Measurements from ENCODE around the gene BDKRB1.

BDKRB1 gene

GRCh38 chr14:96261772-96262655 lies 6.0 kb downstream of the BDKRB1 start:
- no peak for DNase-seq

GRCh38 chr14:96263347-96264199 lies 7.6 kb downstream of the BDKRB1 start:
- no peak for DNase-seq

DNA sequence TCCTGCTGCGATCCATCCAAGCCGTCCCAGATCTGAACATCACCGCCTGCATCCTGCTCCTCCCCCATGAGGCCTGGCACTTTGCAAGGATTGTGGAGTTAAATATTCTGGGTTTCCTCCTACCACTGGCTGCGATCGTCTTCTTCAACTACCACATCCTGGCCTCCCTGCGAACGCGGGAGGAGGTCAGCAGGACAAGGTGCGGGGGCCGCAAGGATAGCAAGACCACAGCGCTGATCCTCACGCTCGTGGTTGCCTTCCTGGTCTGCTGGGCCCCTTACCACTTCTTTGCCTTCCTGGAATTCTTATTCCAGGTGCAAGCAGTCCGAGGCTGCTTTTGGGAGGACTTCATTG lies 8.2 kb downstream of the BDKRB1 start:
- no peak for DNase-seq

DNA sequence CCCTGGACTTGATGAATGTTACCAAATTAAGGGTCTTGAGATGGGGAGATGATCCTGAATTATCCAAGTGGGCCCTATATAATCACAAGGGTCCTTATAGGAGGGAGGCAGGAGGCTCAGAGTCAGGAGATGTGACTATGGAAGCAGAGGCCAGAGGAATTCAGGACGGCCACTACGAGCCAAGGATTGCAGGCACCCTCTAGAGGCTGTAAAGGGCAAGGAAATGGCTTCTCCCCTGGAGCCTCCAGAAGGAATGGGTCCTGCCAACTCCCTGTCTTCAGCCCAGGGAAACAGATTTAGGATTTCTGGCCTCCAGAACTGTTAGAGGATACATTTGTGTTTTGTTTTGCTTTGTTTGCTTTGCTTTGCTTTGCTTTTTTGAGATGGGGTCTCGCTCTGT lies 8.8 kb downstream of the BDKRB1 start:
- DNase-seq, result peak in 1 of 3 experiments; percentile 13

- DNase-seq, result peak in 2 of 3 experiments; percentile 48 to 79
Observed at GRCh38 chr14:96265383-96266095, 9.5 kb downstream of the BDKRB1 start.

DNA sequence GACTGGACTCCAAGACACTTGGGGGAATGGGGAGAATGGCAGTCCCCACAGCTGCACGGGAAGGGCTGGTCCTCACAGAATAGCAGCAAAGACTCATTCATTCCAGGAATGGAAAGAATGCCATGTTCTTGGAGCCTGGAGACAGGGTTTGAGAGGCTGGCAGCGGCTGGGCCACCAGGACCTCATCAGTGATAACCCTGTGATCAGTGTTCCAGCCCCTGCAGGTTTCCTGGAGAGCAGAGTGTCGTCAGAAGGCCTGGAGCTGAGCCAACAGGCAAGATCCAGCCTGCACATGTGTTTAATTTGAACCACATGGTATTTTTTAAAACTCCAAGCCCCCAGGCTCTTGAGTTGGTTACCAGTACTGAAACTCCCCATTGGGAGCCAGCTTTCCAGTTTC lies 11.3 kb downstream of the BDKRB1 start:
- peak in 2 of 3 experiments; percentile 24 to 74 for DNase-seq

GRCh38 chr14:96267916-96268315 lies 11.9 kb downstream of the BDKRB1 start:
- DNase-seq, result no peak

GRCh38 chr14:96268431-96269358 lies 12.7 kb downstream of the BDKRB1 start:
- DNase-seq, result no peak

- DNase-seq, result no peak
Observed at GRCh38 chr14:96269359-96269710, 13.3 kb downstream of the BDKRB1 start.

DNA sequence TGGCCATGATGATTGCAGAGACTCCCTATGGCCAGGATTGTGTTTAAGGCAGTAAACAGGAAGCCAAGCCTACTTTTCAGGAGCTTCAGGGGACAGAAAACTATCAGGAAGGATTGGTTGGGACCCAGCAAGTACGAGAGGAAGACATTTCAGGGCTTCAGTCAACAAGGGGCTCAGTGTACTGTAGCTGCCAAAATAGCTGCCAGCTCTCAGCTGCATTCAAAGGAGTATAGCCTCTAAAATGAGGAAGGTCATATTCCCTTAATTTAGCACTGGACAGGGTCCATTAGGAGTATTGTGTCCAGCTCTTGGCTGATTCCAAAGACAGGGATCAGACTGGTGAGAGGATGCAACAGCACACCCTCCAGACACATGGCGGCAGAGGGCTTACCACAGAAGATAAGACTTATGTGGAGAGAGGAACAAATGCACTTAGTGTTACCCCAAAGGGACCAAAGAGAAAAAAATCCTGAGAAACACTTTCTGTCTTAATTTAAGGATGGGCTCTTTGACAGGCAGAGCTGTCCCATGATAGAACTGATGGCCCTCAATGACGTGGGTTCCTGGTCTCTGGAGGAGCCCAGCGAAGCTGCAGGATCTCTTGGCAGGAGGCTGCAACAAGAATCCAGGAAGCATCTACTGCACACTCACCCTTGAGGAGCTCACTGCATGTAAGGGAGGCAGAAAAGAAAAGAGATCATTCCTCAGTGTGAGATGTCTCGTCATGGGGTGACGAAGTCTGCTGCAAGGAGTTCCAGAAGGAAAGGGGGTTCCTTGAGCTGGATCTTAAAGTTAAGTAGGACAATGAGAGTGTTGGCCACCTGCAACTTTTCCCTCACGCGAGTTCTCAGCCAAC lies 14.8 kb downstream of the BDKRB1 start:
- DNase-seq, result no peak

- DNase-seq, result no peak
Observed at GRCh38 chr14:96271421-96271762, 15.4 kb downstream of the BDKRB1 start.

DNA sequence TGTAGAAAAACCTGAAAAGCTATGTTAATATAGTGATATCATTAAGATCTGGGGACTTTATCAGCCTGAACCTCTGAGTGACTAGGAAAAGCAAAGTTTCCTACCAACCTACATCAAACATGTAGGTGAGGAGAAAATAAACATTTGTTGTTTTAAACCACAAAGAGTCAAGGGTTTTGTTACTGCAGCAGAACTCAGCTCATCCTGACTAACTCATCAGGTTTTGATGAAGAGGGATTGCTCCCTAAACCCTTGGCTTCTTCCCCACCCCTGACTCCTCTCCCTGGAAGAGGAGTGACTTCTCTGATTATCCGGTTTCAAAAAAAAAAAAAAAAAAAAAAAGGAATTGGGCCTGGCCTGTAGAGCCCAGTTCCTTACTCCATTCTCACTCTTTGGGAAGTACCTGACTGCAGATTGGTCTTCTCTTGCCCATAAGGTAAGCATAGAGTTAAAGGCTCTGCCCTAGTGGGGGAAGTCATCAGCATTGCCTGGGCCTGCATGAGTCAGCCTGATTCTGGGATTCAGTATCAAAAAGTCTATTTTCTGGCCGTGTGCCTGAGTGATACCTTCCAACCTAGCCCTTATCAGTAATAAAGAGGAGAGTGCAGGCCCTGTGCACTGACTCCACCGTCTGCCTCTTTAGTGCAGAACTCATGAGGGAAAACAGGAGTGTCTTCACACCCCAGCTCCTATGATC lies 16.9 kb downstream of the BDKRB1 start:
- DNase-seq, result no peak

DNA sequence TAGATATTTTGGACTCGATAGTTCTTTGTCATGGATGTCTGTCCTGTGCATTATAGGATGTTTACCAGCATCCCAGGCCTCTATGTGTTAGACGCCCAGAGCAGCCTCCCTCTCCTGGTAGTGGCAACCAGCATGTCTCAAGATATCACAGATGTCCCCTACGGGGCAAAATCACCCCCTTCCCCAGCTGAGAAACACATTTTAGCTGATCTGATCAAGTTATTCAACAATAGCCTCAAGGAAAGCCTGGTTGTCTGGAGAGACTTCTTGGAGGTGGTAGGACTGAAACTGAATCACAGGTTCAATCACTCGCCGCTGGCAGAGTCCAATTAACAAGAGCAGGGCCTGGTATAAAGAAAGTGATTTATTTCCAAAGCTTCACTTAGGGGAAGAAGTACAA lies 17.6 kb downstream of the BDKRB1 start:
- no peak for DNase-seq

DNA sequence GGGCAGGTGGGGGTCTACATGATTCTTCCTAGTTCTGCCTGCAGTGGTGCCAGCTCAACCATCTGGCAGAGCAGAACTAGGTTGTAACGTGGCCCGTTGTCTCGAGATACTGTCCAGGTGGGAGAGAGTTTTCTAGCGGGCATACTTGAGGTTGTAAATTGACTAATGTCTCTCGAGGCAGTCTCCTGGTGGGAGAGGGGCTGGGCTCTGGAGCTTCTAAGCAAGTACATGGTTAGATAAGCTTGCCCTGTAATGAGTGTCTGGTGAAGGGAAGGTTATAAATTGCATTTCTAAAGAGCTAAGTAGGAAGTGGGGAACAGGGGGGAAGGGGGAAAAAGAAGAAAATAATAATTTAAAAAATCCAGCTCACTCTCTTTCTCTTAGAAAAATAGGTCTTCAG lies 18.1 kb downstream of the BDKRB1 start:
- DNase-seq, result no peak

DNA sequence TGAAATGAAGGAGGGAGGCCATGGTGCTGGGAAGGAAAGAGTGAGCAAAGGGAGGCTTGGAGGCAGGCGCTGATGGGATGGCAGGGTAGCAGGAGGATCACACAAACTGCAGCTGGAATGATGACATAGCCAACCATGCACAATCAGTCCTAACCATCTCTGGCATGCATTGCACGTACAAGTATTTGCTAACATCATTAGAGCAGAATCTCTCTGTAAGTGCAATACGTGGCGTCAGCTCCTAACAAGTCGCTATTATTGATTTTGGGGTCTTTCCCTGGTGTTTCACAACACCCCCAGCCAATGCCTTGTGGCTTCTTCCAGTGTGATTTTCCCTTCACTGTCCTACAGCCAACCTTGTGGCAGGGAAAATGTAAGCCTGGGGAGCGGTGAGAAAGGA lies 18.5 kb downstream of the BDKRB1 start:
- no peak for DNase-seq

DNA sequence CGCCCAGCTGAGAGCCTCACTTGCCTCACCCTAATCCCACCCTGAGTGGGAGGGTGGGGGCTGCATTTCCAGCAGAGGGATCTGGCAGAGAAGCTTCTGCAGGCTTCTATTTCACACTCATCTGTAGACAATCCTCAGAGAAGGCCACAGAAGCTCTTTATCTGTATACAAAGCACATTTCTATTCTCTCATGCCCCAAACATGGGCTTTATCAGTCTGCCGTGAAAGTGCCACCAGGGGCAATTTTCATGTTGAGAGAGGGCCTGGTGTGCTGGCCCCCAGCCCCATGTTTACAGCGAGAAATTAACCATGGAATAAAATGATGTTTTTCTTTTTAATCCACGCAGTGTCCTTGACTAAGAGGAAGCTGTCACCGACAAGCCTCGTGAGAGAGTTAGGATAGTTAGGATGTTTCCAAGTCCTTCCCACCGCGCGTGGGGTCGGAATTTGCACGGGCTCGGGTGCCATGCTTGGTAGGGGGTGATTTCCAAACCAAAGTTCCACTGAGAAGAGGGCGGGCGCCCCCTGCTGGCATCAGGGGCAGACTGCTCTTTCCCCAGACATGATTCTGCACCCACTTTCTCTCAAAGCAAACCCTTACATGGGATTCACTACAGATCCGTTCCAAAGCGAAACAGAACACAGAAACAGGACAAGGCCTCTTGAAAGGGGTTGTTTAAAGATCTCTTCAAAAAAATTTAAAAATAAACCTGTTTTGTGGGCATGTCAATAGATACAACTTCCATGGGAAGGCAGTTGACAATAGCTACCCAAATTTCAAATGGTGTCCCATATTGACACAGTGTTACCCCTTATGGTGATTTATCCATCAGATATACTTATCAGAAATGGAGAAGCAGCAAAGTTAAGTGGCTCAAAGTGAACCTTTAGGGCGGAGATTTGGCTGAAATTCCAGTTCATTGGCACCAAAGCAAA lies 19.4 kb downstream of the BDKRB1 start:
- peak; percentile 58 to 84 (median 70) for DNase-seq

GRCh38 chr14:96277890-96278289 lies 21.9 kb downstream of the BDKRB1 start:
- DNase-seq, result no peak

DNA sequence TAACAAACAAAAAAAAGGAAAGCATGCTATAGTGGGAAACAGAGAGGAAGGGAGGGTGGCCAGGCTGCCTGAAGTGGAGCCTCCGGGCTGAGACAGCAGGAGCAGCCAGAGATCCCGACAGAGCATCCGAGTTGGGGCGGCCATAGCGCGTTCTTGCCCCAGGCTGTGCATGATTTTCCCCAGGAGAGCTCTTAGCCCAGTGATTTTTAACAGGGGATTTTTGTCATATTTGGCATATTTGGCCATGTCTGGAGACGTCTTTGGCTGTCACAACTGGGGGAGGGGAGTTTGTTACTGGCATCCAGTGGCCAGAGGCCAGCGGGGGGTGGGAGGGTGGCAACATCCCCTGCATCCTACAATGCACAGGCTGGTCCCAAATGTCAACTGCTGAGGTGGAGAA lies 23.6 kb downstream of the BDKRB1 start:
- DNase-seq, result no peak

- no peak for DNase-seq
Observed at GRCh38 chr14:96280104-96280503, 24.1 kb downstream of the BDKRB1 start.

DNA sequence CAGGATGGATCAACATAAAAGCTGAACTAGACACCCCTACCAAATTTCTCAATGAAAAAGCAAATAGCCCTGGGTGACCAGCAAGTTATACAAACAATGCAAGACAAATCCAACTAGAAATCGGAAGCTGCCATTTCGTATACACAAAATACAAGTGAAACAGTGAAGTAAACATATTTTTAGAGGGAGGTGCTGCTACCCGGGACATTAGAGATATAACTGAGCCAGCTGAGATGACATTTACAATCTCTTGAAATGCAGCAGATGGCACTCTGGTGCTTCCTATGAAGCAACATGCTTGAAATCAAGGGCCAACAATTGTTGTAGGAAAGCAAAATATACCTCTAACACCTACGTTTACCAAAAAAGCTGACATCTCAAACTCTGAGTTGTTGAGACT lies 25.5 kb downstream of the BDKRB1 start:
- peak in 1 of 3 experiments; percentile 20 for DNase-seq

Measured in NCI-H1417 (cell line).